Stimulated activated CD4-positive, alpha-beta T cell treated with anti-CD3 and anti-CD28 coated beads, Interleukin-4, amount 100 ng/mL, for 24 hours (primary cell): ENCODE measurements around the gene PRKCA.

Experiments used
- DNase-seq: peaks from one replicate; pipeline ENCODE4 v3.0.0-alpha.2; 2020

PRKCA gene

GRCh38 chr17:66858226-66859083, 556.0 kb downstream of the PRKCA start:
- DNase-seq, result no peak

- no peak for DNase-seq
Observed at GRCh38 chr17:66859353-66859752, 556.9 kb downstream of the PRKCA start.

GRCh38 chr17:66860204-66860603, 557.8 kb downstream of the PRKCA start:
- DNase-seq, result no peak
